ENCODE measurements around the gene RBMY1A1.
"Not testable (repeated sequence)": the region's sequence is repeated elsewhere in the genome, so short reads cannot be mapped to it uniquely, and the experiment has no call there.

The RBMY1A1 gene

GRCh38 chrY:21534579-21534978 is at the start of gene RBMY1A1:
Gene RBMY1A1, plus strand, starts transcription at chrY:21534879. Its CDS starts 2,013 bp downstream, at chrY:21536892.
- DNase-seq (ENCODE audit: low spot score), result not testable (repeated sequence)

GRCh38 chrY:21511038-21511437 is 23.6 kb upstream of the RBMY1A1 start, which contains the start of gene RBMY1B:
Gene RBMY1B, plus strand, starts transcription at chrY:21511338. Its CDS starts 2,013 bp downstream, at chrY:21513351.
- DNase-seq (ENCODE audit: low spot score), result not testable (repeated sequence)

GRCh38 chrY:21559316-21559984 is 24.8 kb downstream of the RBMY1A1 start:
- DNase-seq (ENCODE audit: low spot score), result not testable (repeated sequence)

GRCh38 chrY:21585449-21585848 is 50.8 kb downstream of the RBMY1A1 start:
- DNase-seq (ENCODE audit: low spot score), result no peak

GRCh38 chrY:21586454-21586853 is 51.8 kb downstream of the RBMY1A1 start:
- not testable (repeated sequence) for DNase-seq (ENCODE audit: low spot score)

- DNase-seq (ENCODE audit: low spot score), result no peak
Observed at GRCh38 chrY:21592059-21592458, 57.4 kb downstream of the RBMY1A1 start.

GRCh38 chrY:21596287-21596686 is 61.6 kb downstream of the RBMY1A1 start:
- not testable (repeated sequence) for DNase-seq (ENCODE audit: low spot score)
